ENCODE measurements around the gene BPTF.

GRCh38 chr17:68021963-68022362 is 196.7 kb downstream of the BPTF start:
- TF ChIP-seq CTCF (conservative IDR thresholded peaks at IDR 0.05) (no peak), ZFX (IDR thresholded peaks at IDR 0.05) (no peak)

All from C4-2B (cell line).